K562 (cell line): Measurements from ENCODE around the gene FGFR4. TPM values are rescaled to one million over a fixed set of nuclear protein-coding genes. Genes with fewer than 3 reads are reported as not detected.

Experiments used
- GMEB1 ChIP-seq: fragments of 250-450 bp; sonication (Bioruptor Pico); IDR thresholded peaks from 2 replicates; pipeline ENCODE4 v1.4.0; 2020; ENCODE audit warnings: mild to moderate bottlenecking
- HNRNPK ChIP-seq: fragments of 200-400 bp; formaldehyde crosslinking; IDR thresholded peaks from one replicate; pipeline ENCODE4 v1.6.1; 2018; ENCODE audit warnings: mild to moderate bottlenecking, low read depth, low read length; ENCODE audit not compliant: poor library complexity, severe bottlenecking
- MAX ChIP-seq: sonication (generic); formaldehyde crosslinking; IDR thresholded peaks from 2 replicates; pipeline ENCODE4 v1.9.0; 2022; ENCODE audit warnings: mild to moderate bottlenecking, missing genetic modification reagents
- MAZ ChIP-seq, 2 experiments: fragments of 450-650 bp in 1 of 2; sonication (generic) in 1 of 2; formaldehyde crosslinking; IDR thresholded peaks in 1 of 2; conservative IDR thresholded peaks in 1 of 2; 2 replicates each; pipeline versions ENCODE4 v1.4.0 to v1.5.0; 2020; ENCODE audit warnings: mild to moderate bottlenecking in 1 of 2, missing genetic modification reagents in 1 of 2
- MGA ChIP-seq: fragments of 450-650 bp; IDR thresholded peaks from 2 replicates; pipeline ENCODE4 v1.6.1; 2016; ENCODE audit warnings: mild to moderate bottlenecking, moderate library complexity
- THRB ChIP-seq: fragments of 450-650 bp; formaldehyde crosslinking; conservative IDR thresholded peaks from 2 replicates; pipeline ENCODE4 v1.4.0; 2022; ENCODE audit warnings: mild to moderate bottlenecking, missing genetic modification characterization
- polyA plus RNA-seq, 8 experiments: library from polyadenylated mRNA; depleted of rRNA in 4 of 8; stranded (reverse) in 5 of 8; unstranded in 3 of 8; fragments of >200 nt; fragmentation: Nextera tagmentation in 2 of 8; fragmentation: Illumina TruSeq in 1 of 8; extraction: Ambion mirVana in 2 of 8; extraction: Trizol in 1 of 8; gene quantifications; 2 replicates each; pipeline versions ENCODE4 v1.2.1 to v1.2.3, GENCODE V29; 2011 to 2014; ENCODE audit warnings: inconsistent platforms in 1 of 8, missing spikeins in 1 of 8
- total RNA-seq, 7 experiments: library from RNA; depleted of rRNA in 6 of 7; stranded (reverse); fragments of >200 nt in 6 of 7; fragmentation: Illumina TruSeq in 2 of 7; extraction: Trizol in 2 of 7; gene quantifications; 2 replicates each; pipeline versions ENCODE4 v1.2.1 to v1.2.3, GENCODE V29; 2011 to 2021; ENCODE audit warnings: low replicate concordance in 1 of 7

FGFR4 gene
- total and polyA plus RNA-seq, 9 of the 15 experiments (the other 6 are each of a cell fraction or from before 2014, with no cell fraction given), result 0.76 to 35.4 (median 7.5) TPM

GRCh38 chr5:177133096-177133852 is 46.6 kb downstream of the FGFR4 start, which contains the start of gene NSD1 (continued):
- TF ChIP-seq GMEB1 (CRISPR knock-in tag) (peak; percentile 26; the same call in 1 of the 2 replicates), THRB (no peak), MAZ (CRISPR knock-in tag; conservative IDR thresholded peaks at IDR 0.05 in 1 of 2, IDR thresholded peaks at IDR 0.05 in 1 of 2) (peak in 1 of 2 experiments; percentile 59; a peak in 1 of 4 replicates), HNRNPK (no peak), MAX (CRISPR knock-in tag) (no peak; the same call in 1 of the 2 replicates), MGA (peak; percentile 47; the same call in 1 of the 2 replicates)
